ENCODE data around the gene ARHGAP9.
A peak's percentile ranks its signal among the peaks of the same experiment; 100 is the strongest.

DNA sequence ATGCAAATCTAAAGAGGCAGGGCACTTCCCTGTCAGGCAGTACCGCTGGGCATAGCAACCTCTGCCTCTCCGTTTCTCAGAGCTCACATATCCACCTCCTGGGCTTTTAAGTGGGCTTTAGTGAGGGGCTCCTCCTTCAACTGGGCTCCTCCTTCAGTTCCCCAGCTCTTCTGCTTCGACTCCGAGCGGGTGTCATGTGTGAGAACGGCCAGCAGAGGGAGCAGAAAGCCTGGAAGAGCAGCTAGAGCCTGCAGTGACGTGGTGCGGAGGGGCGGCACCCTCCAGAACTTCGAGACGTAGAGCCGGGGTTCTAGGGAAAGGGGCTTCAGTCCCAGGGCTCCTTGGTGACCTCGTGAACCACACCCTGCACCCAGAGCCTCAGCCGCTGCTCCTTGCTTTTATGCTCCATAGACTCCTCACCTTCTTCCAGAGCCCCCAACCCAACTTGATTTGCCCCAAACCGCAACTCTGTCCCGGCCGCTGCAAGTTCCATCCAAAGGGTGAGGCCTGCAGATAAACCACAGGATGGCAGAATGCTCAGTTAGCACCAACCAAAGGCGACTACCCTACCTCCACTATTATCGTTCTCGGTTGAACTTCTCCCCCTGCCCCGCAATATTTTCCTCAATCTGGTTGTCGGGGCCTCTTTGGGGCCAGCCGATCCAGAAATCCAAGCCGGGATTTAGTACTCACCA, 20.5 kb downstream of the ARHGAP9 start:
- TF ChIP-seq GABPA (IDR thresholded peaks at IDR 0.05; ENCODE audit: low read depth): no peak
- TF ChIP-seq, protein P1, sequence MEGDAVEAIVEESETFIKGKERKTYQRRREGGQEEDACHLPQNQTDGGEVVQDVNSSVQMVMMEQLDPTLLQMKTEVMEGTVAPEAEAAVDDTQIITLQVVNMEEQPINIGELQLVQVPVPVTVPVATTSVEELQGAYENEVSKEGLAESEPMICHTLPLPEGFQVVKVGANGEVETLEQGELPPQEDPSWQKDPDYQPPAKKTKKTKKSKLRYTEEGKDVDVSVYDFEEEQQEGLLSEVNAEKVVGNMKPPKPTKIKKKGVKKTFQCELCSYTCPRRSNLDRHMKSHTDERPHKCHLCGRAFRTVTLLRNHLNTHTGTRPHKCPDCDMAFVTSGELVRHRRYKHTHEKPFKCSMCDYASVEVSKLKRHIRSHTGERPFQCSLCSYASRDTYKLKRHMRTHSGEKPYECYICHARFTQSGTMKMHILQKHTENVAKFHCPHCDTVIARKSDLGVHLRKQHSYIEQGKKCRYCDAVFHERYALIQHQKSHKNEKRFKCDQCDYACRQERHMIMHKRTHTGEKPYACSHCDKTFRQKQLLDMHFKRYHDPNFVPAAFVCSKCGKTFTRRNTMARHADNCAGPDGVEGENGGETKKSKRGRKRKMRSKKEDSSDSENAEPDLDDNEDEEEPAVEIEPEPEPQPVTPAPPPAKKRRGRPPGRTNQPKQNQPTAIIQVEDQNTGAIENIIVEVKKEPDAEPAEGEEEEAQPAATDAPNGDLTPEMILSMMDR (IDR thresholded peaks at IDR 0.05): peak; percentile 85
- TF ChIP-seq JUND (IDR thresholded peaks at IDR 0.05): no peak; the same call in 1 of the 2 replicates
- TF ChIP-seq, protein P2, sequence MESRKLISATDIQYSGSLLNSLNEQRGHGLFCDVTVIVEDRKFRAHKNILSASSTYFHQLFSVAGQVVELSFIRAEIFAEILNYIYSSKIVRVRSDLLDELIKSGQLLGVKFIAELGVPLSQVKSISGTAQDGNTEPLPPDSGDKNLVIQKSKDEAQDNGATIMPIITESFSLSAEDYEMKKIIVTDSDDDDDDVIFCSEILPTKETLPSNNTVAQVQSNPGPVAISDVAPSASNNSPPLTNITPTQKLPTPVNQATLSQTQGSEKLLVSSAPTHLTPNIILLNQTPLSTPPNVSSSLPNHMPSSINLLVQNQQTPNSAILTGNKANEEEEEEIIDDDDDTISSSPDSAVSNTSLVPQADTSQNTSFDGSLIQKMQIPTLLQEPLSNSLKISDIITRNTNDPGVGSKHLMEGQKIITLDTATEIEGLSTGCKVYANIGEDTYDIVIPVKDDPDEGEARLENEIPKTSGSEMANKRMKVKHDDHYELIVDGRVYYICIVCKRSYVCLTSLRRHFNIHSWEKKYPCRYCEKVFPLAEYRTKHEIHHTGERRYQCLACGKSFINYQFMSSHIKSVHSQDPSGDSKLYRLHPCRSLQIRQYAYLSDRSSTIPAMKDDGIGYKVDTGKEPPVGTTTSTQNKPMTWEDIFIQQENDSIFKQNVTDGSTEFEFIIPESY (IDR thresholded peaks at IDR 0.05; ENCODE audit: borderline replicate concordance, low read depth): no peak
- TF ChIP-seq SIN3A (IDR thresholded peaks at IDR 0.05; ENCODE audit: borderline replicate concordance, low read depth, low read length): no peak
- TF ChIP-seq FOXJ3 (CRISPR knock-in tag; IDR thresholded peaks at IDR 0.05): no peak
- TF ChIP-seq TEAD4 (IDR thresholded peaks at IDR 0.05; ENCODE audit: borderline replicate concordance, insufficient read depth): no peak
- peak; percentile 64 for TF ChIP-seq SMC3 (IDR thresholded peaks at IDR 0.05; ENCODE audit: low read depth, low read length)
- TF ChIP-seq RCOR1 (IDR thresholded peaks at IDR 0.05; ENCODE audit: low read length): no peak; the same call in 1 of the 2 replicates
- 0 out of 2 replicates have a peak, but pooled peaks have one; percentile 18 for TF ChIP-seq TCF12 (IDR thresholded peaks at IDR 0.05)
- TF ChIP-seq POLR2AphosphoS5 (IDR thresholded peaks at IDR 0.05; ENCODE audit: low read depth, low read length): no peak
- TF ChIP-seq RAD21 (IDR thresholded peaks at IDR 0.05; ENCODE audit: low read length): peak; percentile 75

Data from SK-N-SH (cell line).